Measurements from ENCODE around the gene ZNF580. TPM values are rescaled to one million over a fixed set of nuclear protein-coding genes. Genes with fewer than 3 reads are reported as not detected.
A peak's percentile ranks its signal among the peaks of the same experiment; 100 is the strongest.

Gene ZNF580
- total and polyA plus RNA-seq, 2 of the 13 experiments (the other 11 are each of a cell fraction or from before 2014, with no cell fraction given), result 4.4 to 6.0 TPM

DNA sequence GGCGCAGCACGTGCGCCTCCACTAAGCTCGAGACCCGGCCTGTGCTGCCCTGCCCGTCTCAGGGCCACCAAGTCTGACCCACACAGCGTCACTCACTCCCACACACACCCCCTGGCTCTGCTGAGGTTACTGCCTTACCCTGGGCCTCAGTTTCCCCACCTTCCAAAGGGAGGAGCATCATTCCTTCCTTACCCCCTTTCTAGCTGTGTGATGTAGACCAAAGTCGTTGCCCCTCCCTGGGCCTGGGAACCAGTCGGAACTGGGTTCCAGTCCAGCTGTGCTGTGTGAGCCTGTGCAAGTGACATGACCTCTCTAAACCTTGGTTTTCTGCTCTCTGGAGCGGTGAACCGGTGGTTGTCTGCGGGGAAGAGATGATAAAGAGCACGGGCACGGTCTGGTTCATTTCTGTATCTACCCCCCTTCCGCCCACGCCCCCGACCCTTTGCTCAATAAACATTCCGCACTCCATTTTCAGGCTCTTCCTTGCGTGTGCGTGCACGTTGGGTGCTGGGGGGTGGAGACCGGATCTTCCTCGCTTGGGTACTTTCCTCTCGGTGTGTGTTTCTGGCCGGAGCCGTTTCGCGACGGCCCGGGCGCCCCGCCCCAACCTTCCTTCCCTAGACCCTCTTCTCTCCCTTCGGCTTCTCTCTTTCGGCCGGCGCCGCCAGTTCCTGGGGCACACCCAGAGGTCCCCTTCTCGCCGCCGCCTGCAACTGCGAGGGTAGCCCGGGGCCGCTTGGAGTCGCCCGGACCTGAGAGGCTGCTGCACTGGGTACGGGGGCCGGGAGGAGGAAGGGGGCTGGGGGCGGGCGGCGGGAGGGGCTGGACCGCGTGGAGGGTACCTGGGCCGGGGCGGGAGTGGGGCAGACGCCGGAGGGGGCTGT is 2.4 kb downstream of the ZNF580 start, which contains the start of gene ZNF581 (continued):
- TF ChIP-seq ZNF646 (CRISPR knock-in tag; IDR thresholded peaks at IDR 0.05) (no peak), ZNF44 (CRISPR knock-in tag; IDR thresholded peaks at IDR 0.05) (no peak), GFI1 (CRISPR knock-in tag; IDR thresholded peaks at IDR 0.05; ENCODE audit: borderline replicate concordance) (peak; percentile 49; the same call in 1 of the 2 replicates), FOXO4 (CRISPR knock-in tag; conservative IDR thresholded peaks at IDR 0.05) (no peak), NKX3-1 (CRISPR knock-in tag; IDR thresholded peaks at IDR 0.05) (0 out of 2 replicates have a peak, but pooled peaks have one; percentile 38), ZNF530 (CRISPR knock-in tag; IDR thresholded peaks at IDR 0.05; ENCODE audit: low read depth) (peak; percentile 28; the same call in 1 of the 2 replicates), TFDP2 (CRISPR knock-in tag; IDR thresholded peaks at IDR 0.05) (0 out of 2 replicates have a peak, but pooled peaks have one; percentile 17), KMT2B (CRISPR knock-in tag; IDR thresholded peaks at IDR 0.05) (peak; percentile 79), ZBTB38 (CRISPR knock-in tag; IDR thresholded peaks at IDR 0.05) (peak; percentile 60; the same call in 1 of the 2 replicates)
- TF ChIP-seq, protein P1, sequence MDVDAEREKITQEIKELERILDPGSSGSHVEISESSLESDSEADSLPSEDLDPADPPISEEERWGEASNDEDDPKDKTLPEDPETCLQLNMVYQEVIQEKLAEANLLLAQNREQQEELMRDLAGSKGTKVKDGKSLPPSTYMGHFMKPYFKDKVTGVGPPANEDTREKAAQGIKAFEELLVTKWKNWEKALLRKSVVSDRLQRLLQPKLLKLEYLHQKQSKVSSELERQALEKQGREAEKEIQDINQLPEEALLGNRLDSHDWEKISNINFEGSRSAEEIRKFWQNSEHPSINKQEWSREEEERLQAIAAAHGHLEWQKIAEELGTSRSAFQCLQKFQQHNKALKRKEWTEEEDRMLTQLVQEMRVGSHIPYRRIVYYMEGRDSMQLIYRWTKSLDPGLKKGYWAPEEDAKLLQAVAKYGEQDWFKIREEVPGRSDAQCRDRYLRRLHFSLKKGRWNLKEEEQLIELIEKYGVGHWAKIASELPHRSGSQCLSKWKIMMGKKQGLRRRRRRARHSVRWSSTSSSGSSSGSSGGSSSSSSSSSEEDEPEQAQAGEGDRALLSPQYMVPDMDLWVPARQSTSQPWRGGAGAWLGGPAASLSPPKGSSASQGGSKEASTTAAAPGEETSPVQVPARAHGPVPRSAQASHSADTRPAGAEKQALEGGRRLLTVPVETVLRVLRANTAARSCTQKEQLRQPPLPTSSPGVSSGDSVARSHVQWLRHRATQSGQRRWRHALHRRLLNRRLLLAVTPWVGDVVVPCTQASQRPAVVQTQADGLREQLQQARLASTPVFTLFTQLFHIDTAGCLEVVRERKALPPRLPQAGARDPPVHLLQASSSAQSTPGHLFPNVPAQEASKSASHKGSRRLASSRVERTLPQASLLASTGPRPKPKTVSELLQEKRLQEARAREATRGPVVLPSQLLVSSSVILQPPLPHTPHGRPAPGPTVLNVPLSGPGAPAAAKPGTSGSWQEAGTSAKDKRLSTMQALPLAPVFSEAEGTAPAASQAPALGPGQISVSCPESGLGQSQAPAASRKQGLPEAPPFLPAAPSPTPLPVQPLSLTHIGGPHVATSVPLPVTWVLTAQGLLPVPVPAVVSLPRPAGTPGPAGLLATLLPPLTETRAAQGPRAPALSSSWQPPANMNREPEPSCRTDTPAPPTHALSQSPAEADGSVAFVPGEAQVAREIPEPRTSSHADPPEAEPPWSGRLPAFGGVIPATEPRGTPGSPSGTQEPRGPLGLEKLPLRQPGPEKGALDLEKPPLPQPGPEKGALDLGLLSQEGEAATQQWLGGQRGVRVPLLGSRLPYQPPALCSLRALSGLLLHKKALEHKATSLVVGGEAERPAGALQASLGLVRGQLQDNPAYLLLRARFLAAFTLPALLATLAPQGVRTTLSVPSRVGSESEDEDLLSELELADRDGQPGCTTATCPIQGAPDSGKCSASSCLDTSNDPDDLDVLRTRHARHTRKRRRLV (CRISPR knock-in tag; IDR thresholded peaks at IDR 0.05), result 0 out of 2 replicates have a peak, but pooled peaks have one; percentile 19
- TF ChIP-seq, protein P2, sequence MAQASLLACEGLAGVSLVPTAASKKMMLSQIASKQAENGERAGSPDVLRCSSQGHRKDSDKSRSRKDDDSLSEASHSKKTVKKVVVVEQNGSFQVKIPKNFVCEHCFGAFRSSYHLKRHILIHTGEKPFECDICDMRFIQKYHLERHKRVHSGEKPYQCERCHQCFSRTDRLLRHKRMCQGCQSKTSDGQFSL (CRISPR knock-in tag; IDR thresholded peaks at IDR 0.05), result peak; percentile 94
